Activated CD4-positive, alpha-beta T cell treated with anti-CD3 and anti-CD28 coated beads, Interleukin-2, amount 50 U/mL, for 4 hours (primary cell): ENCODE results near the gene ILF3.
A peak's percentile ranks its signal among the peaks of the same experiment; 100 is the strongest.
"Not testable (repeated sequence)": the region's sequence is repeated elsewhere in the genome, so short reads cannot be mapped to it uniquely, and the experiment has no call there.

ENCODE experiments used
- DNase-seq, 2 experiments: peaks; one replicate each; pipeline ENCODE4 v3.0.0-alpha.2; 2020

ILF3 gene

GRCh38 chr19:10643172-10643967 is 10.8 kb upstream of the ILF3 start:
- no peak for DNase-seq

- DNase-seq: no peak
These were observed 10.2 kb upstream of the ILF3 start for GRCh38 chr19:10643968-10644259.

DNA sequence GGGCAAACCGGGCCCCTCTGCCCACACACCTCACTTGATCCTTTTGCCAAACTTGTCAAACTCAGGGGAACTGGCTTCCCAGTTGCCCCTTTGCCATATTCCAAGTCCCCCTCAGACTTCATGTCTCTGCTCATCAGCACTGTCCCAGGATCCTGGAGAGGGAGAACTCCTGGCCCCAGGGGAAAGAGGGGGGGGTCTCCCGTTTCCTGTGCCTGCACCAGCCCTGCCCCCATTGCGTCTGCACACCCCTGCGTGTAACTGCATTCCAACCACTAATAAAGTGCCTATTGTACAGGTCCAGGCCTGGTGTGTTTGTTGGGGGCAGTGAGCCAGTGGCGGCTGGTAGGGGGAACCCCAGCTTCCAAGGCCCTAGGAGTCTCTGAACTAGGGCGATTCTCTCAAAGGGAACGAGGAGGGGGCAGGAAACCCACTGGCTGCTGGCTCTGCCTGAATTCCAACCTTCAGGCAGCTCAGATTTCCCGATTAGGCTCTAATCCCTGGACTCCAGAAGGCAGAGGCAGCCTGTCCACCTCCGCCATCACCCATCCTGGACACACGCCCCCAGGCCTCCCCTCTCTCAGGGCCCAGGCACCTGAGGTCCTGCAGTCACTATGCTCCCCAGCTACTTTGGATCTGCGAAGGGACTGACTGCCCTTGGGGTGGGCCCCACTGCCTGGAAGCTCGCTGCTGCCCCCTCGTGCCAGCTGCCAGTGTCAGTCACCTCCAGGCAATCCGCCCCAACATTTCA is 9.7 kb upstream of the ILF3 start:
- peak; percentile 82 to 83 for DNase-seq

DNA sequence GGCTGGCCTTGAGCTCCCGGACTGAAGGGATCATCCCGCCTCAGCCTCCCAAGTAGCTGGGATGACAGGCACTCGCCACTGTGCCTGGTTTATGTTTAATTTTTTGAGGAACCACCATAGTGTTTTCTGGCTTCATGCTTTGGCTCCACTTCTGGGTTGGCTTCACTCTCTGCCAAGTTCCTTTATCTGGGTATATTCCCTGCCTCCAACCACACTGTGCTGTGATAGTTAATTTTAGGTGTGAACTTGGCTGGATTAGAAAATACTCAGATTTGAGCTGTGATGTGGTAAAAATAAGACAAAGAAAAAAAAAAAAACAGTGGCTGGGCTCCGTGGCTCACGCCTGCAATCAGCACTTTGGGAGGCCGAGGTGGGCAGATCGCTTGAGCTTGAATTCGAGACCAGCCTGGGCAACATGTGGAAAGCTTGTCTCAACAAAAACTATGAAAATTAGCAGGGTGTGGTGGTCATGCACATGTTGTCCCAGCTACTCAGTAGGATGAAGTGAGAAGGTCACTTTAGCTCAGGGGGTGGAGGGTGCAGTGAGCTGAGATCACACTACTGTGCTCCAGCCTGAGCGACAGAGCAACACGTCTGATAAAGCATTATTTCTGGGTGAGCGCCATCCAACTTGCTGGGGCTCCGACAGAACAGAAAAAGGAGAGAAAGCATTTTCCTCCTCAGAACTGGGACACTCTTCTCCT is 7.5 kb upstream of the ILF3 start:
- DNase-seq: no peak

GRCh38 chr19:10648360-10648759 is 5.8 kb upstream of the ILF3 start:
- no peak for DNase-seq

DNA sequence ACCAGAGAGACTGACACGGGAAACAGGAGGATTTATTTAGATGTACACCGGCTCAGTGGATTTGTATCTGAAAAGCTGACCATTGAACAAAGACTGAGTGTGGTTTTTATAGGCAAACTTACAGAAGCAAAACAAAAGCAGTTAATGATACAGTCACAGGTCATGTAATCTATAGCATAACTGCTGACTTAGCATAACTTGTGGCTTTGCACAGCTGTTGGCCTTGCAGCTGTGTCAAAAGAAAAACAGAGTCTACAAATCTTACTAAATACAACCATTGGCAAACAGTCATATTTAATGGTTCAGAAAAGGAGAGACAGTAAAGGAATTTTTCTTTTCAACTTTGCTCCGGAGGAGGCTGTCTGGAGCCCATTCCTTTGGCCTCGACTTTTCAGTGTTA is 2.3 kb upstream of the ILF3 start:
- DNase-seq: no peak

- DNase-seq: no peak
These were observed 739 bp upstream of the ILF3 start for GRCh38 chr19:10653482-10653731.

DNA sequence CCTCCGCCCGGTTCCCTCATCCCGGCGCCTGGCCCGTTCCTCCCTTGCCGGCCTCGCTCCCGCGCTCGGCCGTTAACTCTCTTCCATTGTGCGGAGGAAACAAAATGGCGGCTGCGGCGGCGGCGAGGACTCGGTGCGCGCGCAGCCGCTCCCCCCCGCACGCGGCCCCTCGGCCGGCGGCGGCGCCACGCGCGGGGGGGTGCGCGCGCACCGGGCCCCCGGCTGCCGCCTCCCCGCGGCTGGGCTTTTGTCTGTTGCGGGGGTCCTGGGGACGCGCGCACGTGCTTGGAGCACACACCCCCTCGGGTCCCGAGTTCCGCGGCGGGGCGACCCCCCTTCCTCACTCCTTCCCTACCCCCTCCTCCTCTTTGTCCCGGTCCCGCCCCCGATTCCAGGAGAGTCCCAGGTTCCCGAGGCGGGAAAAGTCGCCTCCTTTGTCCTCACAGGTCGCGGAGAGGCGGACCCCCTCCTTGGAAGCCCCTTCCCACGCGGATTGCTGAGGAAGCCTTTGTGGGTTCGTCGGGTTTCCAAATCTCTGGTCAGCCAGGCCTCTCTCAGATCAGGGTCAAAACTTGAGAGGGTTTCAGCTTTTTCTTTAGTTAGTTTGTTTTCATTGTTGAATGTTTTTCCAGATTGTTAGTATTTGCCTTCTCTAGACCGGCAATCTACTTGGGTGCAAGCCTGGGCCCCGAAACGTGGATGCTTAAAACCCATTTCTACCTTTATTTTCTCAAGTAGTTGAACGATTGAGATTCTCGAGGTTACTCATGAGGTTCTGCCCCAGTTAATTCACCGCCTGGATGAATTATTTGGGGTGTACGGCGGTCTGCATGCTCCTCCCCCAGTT is 687 bp downstream of the ILF3 start:
- peak; percentile 47 to 55 for DNase-seq

- DNase-seq: no peak
These were observed 1.5 kb downstream of the ILF3 start for GRCh38 chr19:10655457-10656312.

DNA sequence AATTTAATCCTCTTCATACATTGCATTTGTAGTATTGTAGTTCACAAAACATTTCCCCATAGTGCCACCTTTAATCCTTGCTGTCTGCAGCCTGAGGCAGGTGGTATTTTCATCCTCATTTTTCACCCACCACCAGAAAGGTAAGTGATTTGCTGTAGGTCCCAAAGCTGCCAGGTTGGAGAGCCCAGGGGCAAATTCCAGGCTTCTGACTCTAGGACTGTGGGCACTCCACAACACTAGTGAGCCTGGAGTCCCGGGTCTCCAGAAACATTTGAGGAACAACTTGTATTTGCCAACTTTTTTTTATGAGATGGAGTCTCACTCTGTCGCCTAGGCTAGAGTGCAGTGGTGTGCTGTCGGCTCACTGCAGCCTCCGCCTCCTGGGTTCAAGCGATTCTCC is 6.2 kb downstream of the ILF3 start:
- DNase-seq: no peak

GRCh38 chr19:10661946-10662345 is 7.8 kb downstream of the ILF3 start:
- no peak for DNase-seq

GRCh38 chr19:10662384-10663251 is 8.5 kb downstream of the ILF3 start:
- DNase-seq: no peak

DNA sequence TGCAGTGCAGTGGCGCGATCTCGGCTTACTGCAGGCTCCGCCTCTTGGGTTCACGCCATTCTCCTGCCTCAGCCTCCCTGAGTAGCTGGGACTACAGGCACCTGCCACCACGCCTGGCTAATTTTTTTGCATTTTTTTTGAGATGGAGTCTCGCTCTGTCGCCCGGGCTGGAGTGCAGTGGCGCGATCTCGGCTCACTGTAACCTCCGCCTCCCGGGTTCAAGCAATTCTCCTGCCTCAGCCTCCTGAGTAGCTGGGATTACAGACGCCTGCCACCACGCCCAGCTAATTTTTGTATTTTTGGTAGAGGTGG is 9.1 kb downstream of the ILF3 start:
- DNase-seq: not testable (repeated sequence)

GRCh38 chr19:10667867-10668266 is 13.7 kb downstream of the ILF3 start:
- no peak for DNase-seq

GRCh38 chr19:10669246-10669645 is 15.1 kb downstream of the ILF3 start:
- DNase-seq: no peak

GRCh38 chr19:10670182-10670581 is 16.0 kb downstream of the ILF3 start:
- no peak for DNase-seq

GRCh38 chr19:10670876-10671804 is 17.0 kb downstream of the ILF3 start:
- DNase-seq: no peak

- not testable (repeated sequence) for DNase-seq
These were observed 17.8 kb downstream of the ILF3 start for GRCh38 chr19:10671922-10672321.

- not testable (repeated sequence) for DNase-seq
These were observed 21.1 kb downstream of the ILF3 start for GRCh38 chr19:10675214-10675613.

DNA sequence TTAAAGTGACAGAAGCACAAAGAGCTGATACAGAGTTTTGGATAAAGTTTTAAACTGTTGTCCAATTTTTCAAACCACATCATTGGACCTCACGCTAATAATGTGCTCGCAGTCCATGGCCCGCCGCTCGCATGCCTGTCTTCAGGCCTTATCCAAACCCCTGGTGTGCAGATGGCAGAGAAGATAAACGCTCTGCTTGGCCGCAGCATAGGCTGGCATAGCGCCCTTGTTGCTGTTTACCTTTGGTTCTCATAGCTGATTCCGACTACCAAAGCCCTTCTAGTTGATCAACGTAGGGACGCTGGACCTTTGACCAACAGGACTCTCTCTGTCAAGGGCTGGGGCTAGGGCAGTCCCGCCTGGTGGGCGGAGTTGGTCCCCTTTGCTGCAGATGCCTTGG is 23.6 kb downstream of the ILF3 start:
- DNase-seq: no peak
